SK-N-SH treated with all-trans-retinoic acid at 6 μM for 48 hours (cell line): ENCODE data around the gene ZNF785.

Experiments
- BACH2 ChIP-seq: fragments of 250-450 bp; sonication (Bioruptor Pico); IDR thresholded peaks from 2 replicates; pipeline ENCODE4 v1.9.0; 2021; ENCODE audit warnings: mild to moderate bottlenecking, borderline replicate concordance
- CSDC2 ChIP-seq: fragments of 250-450 bp; sonication (Bioruptor Pico); IDR thresholded peaks from 2 replicates; pipeline ENCODE4 v1.5.0; 2020; ENCODE audit warnings: mild to moderate bottlenecking, moderate library complexity
- ESRRG ChIP-seq: fragments of 250-450 bp; sonication (Bioruptor Pico); IDR thresholded peaks from 2 replicates; pipeline ENCODE4 v1.6.1; 2021; ENCODE audit warnings: mild to moderate bottlenecking
- GLIS3 ChIP-seq: fragments of 250-450 bp; sonication (Bioruptor Pico); IDR thresholded peaks from 2 replicates; pipeline ENCODE4 v1.5.0; 2020; ENCODE audit warnings: mild to moderate bottlenecking, moderate library complexity
- PATZ1 ChIP-seq: fragments of 250-450 bp; sonication (Bioruptor Pico); IDR thresholded peaks from 2 replicates; pipeline ENCODE4 v1.8.0; 2020; ENCODE audit warnings: mild to moderate bottlenecking, moderate library complexity, borderline replicate concordance
- PPARA ChIP-seq: fragments of 250-450 bp; sonication (Bioruptor Pico); IDR thresholded peaks from 2 replicates; pipeline ENCODE4 v1.5.0; 2020; ENCODE audit warnings: mild to moderate bottlenecking, borderline replicate concordance
- ZFP3 ChIP-seq: fragments of 250-450 bp; sonication (Bioruptor Pico); IDR thresholded peaks from 2 replicates; pipeline ENCODE4 v1.5.0; 2020; ENCODE audit warnings: mild to moderate bottlenecking, moderate library complexity
- ZFP30 ChIP-seq: fragments of 450-650 bp; formaldehyde crosslinking; IDR thresholded peaks from 2 replicates; pipeline ENCODE4 v1.5.0; 2022; ENCODE audit warnings: mild to moderate bottlenecking, moderate library complexity
- ZNF565 ChIP-seq: fragments of 450-650 bp; formaldehyde crosslinking; conservative IDR thresholded peaks from 2 replicates; pipeline ENCODE4 v1.5.0; 2020; ENCODE audit warnings: low read depth, mild to moderate bottlenecking, moderate library complexity
- ZNF8 ChIP-seq: fragments of 450-650 bp; formaldehyde crosslinking; IDR thresholded peaks from 2 replicates; pipeline ENCODE4 v1.5.0; 2020; ENCODE audit warnings: mild to moderate bottlenecking, moderate library complexity

DNA sequence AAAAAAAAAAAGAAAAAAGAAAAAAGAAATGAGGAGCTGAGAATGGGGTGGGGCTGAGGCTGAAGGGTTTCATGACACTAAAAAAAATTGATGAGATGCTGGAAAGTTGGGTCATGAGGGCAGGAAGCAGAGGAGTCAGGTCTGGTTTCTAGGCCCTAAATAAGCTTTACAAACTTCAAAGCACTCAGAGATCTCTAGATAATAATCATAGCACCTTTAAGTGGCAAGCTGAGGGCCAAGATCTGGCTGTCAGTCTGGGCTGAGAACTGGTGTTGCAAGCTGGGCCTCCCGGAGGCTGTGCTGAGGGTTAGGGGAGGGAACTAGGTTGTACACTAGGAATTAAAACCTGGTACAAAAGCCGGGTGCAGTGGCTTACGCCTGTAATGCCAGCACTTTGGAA is 33.7 kb downstream of the ZNF785 start:
- TF ChIP-seq ZFP3 (CRISPR knock-in tag) (no peak), PPARA (CRISPR knock-in tag) (no peak), CSDC2 (CRISPR knock-in tag) (no peak), ZNF565 (CRISPR knock-in tag) (no peak), ZNF8 (CRISPR knock-in tag) (no peak), PATZ1 (CRISPR knock-in tag) (no peak), BACH2 (no peak), ESRRG (no peak), ZFP30 (CRISPR knock-in tag) (no peak), GLIS3 (CRISPR knock-in tag) (no peak)
